GM19455 (cell line): ENCODE measurements around the gene RER1.
"Not testable (repeated sequence)": the region's sequence is repeated elsewhere in the genome, so short reads cannot be mapped to it uniquely, and the experiment has no call there.

ENCODE experiments used
- ATAC-seq: cut with Tn5 transposase; IDR thresholded peaks from one replicate; pipeline ENCODE4 v1.9.1; 2021; ENCODE audit not compliant: unreplicated experiment

RER1 gene

DNA sequence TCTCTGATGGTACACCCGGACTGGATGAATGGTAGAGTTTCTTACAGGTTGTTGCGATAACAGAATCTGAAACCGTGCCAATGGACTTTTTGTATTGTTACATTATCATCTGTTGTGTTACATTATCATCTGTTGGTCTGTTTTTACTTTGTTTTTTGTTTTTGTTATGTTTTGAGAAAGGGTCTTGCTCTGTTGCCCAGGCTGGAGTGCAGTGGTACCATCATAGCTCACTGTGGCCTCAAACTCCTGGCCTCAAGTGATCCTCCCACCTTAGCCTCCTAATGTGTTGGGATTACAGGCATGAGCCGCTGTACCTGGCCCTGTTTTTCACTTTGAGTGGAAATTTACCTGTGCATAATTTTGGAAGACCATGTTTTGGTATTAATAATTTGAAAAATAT lies 30.9 kb downstream of the RER1 start:
- no peak for ATAC-seq

DNA sequence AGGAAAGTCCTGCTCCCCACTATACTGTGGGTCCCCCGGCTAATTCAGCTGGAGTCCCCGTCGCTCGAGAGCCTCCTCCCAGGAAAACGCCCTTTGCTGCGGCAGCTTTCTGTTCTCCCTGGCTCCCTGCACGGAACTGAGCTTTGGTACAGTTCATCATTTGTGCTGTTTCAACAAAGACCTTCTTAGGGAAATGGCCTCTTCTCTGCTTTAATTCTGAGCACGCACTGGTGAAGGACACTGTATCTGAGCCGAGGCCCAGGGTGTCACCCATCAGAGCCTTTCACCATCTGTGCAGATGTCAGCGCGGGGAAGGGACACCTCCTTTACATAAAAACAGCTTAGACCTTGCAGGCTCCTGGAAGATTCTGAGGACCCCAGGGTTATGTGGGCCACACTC lies 34.3 kb downstream of the RER1 start:
- no peak for ATAC-seq

DNA sequence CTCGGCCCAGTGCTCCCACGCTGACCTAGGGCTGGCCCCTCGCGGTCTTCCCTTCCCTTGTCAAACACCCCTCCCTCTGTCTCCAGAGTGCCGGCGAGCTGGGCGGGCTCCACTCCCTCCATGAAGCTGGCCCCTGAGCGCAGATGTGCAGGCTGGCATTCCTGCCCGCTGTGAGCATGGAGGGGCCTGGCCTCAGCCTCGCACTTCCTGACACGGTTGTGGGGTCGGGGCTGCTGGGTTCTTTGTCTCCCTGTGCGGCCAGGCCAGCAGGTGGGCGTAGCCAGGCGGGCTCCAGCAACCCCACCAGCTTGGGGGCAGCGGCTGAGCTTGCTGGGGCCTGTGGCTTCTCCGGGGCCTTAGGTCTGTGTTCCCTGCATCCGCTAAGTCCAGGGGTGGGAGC lies 34.9 kb downstream of the RER1 start:
- no peak for ATAC-seq

DNA sequence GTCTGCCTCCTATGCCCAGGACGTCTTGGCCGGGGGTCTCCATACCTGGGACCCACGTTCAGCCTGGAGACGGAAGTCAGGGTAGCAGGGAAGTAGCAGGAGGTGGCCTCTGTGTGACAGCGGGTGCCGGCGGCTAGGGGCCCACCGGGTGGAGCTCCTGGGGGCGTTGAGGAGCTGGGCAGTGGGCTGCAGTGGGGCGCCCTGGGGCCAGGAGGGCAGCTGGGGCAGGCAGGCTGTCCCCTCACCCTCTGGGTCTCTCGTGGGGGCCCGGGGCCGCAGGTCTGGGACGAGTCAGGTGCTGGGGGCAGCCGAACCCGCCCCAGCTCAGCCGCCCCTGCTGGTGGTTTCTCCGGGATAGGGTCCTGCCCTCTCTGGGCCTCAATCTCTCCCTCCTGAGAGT lies 35.4 kb downstream of the RER1 start:
- no peak for ATAC-seq

DNA sequence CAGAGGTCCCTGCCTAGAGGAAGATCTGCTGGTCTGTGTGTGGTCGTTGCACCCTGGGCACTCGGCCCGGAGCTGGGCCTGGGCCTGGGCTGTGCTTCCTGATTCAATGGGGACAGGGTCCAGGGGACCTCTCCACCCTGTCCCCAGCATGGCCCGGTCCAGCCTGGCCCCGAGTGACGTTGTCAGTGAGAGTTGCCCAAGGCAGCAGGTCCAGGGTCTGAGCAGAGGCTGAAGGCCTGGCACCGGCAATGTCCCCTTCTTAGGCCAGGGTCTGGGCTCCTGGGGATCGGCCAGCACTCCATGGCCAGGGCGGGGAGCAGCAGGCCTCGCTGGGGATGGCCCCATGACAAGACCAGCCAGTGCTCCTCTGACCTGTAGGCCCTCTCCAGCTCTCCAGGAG lies 36.3 kb downstream of the RER1 start:
- no peak for ATAC-seq

DNA sequence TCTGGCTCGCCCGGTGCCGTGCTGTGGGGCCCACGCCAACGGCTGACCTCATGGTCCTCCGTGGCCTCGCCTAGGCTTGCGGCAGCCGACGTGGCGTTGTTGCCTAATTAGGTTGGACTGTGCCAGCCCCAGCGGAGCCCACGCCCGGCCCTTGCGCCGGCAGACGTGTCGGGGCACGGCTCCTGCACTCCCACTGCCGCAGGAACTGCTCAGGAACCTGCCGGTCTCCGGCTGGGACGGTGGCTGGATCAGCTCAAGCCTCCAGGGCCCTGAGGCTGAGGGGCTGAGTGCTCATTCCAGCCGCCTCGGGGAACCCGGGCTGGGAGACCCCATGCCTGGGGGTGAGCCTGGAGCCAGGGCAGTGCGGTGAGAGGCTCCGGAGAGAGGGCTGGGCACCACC lies 36.8 kb downstream of the RER1 start:
- no peak for ATAC-seq

DNA sequence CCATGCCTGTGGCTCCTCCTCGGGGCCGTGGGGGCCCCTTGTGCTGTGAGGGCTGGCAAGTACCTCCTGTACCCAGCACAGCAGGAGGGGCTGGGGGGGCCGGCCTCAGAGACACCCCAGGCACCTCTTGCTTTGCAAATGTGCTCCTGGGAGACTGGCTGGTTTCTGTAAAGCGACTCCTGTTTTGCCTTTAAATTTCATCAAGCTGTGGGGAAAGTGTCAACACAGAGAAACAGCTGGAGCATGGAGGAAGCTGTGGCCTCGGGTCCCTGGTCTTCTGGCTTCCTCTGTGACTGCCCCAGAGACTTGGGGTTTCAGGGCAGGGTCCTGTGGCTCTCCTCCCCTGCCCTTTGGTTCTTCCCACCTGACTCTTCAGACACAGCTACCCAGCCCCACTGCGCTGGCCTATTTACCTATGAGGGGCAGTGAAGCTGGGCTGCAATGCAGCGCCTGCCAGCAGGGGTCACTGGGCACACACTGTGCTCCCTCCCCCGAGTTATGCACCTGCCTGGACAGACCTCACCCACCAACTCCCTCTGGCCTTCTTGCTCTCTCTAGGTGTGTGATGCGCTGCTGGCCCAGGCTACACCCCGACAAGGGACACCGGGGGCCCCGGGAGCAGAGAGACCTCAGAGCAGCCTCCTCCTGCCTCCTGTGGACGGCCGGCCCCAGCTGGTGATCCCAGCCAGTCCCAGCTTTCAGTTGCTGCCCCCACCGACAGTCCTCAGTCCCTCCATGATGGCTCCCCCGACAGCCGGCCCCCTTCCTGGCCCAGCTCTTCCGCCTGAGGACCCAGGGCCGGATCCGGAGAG lies 38.3 kb downstream of the RER1 start:
- ATAC-seq = no peak

DNA sequence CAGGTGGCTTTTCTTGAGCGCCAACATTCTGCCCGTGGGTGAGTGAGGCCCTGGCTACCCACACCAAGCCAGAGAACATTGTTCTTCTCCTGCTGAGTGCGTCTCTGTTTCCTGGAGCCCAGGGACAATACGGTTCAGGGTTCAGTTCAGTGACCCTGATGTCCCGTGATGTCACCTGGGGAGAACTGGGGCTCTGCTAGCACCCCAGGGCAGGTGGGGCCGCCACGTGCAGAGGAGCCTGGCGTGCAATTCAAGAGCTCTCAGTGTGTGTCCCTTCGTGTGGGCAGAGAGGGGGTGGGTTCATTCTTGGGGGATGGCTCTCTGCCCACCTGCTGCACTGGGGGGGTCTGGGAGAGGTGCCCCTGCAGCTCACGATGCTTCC lies 38.9 kb downstream of the RER1 start:
- no peak for ATAC-seq

DNA sequence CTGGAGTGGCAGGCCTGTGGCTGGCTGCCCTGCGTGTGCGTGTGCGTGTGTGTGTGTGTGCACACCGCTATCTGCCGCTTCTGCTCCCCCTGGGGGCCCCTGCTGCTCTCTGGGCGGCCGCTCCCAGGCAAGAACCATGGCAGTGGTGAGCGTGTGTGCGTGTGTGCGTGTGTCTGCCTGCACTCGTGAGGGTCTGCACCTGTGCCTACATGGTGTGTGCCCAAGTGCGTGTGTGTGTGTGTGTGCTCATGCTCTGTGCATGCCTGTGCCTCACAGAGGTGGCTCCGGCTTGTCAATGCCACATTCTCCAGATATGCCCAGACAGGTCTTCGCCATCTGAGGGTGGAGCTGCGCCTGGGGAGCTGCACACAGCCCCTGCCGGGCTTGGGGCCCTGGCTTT lies 39.5 kb downstream of the RER1 start:
- ATAC-seq = no peak

DNA sequence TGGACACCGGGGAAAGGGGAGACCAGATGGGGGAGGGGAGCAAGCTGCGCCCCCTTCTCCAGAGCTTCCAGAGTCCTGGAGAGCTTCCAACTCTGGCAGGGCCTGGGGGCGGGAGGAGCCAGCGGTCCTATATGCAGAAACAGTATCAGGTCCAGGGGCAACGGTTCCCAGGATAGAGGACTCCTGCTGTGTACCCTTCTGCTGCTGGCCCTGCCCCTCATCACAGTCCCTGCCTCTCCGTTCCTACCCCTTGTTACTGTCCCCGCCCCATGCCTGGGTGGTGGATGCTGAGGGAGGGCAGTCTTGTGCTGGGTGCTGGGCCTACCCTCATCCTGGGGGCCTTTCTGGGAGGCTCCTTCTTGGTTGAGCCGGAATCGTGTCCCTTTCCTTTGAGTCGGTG lies 39.9 kb downstream of the RER1 start:
- ATAC-seq = no peak

DNA sequence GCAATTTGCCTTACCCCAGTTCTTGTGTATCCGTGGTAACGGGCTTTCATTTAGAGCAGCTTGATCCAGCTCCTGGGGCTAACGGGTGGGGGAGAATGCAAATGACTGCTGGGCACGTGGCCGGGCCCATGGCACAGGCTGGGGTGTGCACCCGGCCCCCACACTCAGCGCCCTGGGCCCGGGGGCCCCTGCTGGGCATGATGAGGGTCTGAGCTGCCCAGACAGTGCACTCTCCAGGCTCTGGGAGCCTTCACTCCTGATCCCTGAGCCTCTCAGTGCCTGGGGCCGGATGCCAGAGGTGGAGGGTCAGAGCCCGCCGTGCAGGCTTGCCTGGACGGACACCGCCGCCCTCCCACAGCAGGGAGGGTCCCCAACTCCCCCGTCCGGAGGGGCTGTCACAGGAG lies 40.8 kb downstream of the RER1 start:
- ATAC-seq = no peak

DNA sequence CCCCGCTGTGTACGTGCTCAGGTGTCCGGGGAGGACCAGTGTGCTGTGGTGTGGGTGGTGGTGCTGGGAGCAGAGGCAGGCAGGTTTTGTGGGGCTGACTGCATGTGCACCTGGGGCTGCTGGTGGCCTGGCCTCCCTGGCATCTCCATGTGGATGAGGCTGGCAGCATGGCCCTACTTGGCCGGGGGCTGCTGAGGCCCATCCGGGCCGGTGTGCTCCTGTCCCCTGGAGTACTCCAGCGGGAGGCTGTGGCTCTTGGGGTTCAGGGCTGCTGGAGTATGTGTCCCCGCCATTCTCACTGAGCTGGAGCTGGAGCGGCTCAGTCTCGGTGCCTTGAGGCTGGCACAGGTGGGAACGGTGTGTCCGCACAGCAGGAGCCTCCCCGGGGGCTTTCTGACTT lies 41.6 kb downstream of the RER1 start:
- ATAC-seq = no peak

DNA sequence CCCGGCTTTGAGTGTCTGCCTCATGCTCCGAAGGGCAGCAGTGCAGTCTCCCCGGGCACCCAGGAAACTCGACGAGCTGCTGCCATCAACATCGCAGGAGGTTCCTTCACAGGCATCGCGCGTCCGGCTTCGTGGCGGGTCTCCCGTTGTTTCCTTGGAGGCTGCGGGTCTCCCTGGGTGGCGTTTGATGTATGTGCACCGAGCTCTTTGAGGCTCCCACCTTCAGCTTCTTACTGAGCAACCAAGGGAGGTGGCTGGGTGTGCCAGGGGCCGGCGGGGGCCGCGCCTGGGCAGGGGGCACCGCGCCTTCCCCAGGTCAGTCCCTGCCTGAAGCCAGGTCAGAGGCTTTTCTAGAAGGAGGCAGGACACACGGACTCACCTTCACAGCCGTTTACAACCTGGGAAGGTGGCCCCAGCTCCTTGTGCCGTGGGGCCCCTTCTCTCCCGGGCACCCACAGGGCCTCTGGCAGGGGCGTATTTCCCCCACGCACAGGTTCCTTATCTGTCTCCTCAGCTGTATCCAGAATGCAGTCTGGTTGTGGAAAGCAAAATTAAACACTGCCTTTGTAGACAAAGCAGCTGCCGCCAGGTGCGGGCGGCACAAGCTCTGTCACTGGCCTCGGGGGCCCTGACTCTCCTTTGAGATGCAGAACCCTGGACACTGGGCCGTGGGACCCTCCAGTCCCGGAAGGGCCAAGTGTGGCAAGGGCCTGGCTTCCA lies 42.5 kb downstream of the RER1 start:
- ATAC-seq = no peak

DNA sequence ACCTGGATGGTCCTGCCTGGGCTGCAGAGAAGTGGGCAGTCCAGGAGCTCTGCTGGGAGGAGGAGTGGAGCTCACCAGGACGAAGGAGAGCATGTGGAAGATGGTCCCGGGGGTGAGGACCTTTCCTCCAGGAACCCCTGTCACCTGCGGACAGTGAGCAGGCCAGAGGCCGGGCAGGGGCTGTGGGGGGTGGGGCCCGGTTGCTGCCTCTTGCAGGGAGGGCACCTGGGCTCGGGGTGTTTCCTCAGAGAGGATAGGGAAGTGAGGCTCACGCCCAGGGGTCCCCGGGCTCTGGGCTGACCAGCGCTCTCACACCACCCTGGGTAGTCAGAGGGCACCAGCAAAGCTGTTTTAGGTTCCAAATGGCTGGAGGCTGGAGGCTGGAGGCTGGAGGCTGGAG lies 43.5 kb downstream of the RER1 start:
- ATAC-seq = no peak

DNA sequence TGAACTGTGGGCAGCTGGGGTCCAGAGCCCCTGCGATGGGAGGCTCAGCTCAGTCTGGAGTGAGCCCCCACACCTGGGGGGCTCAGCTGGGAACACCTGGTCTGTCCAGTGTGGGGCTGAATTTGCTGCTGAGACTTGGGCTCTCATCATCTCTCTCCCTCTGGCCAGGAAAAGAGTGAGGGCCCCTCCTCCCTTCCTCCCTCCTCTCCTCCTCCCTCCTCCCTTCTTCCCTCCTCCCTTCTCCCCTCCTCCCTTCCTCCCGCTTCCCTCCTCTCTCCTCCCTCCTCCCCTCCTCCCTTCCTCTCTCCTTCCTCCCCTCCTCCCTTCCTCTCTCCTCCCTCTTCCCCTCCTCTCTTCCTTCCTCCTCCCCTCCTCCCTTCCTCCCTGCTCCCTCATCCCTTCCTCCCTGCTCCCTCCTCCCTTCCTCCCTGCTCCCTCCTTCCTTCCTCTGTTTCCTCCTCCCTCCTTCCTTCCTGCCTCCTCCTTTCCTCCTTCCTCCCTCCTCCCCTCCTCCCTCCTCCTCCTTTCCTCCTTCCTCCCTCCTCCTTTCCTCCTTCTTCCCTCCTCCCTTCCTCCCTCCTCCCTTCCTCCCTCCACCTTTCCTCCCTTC lies 44.2 kb downstream of the RER1 start:
- no peak for ATAC-seq

DNA sequence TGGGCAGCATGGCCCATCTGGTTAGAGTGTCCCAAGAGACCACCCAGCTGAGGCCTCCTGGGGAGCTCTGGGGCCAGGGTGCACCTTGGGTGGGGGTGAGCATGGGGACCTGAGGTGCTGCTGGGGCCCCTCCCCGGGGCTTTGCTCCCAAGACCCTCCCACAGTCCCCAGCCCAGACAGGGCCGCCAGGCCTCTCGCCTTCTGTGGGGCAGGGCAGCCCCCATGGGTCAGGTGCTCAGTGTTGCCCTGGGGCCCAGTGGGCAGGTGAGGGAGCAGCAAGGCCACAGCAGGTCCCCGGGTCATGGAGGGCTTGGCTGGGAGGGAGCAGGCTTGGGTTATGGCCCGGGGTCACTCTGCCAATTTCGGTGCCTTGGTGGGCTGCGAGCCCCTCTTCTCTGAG lies 45.2 kb downstream of the RER1 start:
- ATAC-seq = no peak

DNA sequence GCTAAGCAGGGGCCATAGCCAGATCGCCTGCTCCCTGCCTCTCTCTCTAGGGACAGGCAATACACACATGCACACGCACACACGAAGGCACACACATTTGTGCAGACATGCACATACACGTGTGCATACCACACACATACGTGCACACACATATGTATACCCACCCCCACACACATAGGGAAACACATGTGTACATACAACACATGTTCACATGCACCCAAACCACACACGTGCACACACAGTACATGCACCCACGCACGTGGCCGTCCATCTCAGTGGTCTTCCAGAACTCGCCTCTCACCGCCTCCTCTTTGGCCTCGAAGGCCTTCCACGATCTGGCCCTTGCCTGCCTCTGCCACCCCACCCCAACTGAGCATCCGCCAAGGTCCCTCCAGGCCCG lies 46.0 kb downstream of the RER1 start:
- ATAC-seq = no peak

DNA sequence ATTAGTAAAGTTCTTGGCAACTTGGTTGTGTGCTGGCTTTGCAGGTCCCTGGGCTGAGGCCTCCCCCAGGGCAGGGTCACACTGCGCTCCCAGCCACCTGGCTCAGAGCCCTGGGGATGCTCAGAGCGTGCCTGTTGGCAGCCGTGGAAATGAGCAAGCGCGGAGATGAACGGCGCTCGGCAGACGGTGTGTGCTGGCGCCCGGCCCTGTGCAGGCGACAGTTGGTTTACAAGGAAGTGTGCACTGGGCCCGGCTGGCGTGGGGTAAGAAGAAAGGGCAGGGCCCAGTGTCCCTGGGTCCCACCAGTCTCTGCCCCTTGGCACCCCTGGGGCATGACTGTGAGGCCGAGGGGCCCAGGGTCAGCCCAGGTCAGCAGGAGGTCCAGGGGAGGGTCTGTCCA lies 46.4 kb downstream of the RER1 start:
- no peak for ATAC-seq

DNA sequence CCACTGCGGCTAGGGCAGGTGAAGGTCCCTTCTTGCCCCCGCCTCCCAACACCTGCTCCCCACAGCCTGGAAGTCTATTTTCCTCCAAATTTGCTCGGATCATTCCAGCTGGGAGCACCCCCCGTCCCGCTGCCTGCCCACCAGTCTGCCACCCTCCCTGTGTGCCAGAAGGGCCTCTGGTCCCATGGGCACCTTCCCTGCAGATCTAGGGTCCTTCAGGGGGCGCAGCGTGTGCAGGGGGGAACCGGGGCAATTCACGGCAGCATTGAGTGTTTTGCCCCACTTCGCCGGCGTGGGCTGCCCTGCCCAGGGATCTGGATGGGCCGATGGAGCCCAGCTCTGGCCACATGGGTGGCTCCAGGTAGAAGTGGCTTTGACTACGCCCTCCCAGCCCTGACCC lies 47.0 kb downstream of the RER1 start:
- no peak for ATAC-seq

DNA sequence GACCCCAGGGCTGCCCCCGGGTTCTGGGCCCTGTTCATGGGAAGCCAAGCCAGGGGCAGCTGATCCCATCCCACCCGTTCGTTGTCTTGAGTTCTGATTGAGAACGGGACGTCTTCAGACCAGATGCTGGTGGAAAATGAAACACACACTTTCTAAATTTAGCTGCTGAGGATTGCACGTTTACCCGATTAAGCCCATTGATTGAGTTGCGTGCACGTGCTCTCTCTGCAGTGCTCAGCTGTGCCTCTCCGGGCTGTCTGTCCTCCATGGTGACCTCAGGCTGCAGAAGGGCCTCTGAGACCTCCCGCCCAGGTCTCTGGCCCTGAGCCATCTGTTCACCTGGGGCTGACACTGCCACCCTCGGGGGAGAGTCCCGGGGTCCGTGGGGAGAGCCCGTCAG lies 47.7 kb downstream of the RER1 start:
- ATAC-seq = no peak

DNA sequence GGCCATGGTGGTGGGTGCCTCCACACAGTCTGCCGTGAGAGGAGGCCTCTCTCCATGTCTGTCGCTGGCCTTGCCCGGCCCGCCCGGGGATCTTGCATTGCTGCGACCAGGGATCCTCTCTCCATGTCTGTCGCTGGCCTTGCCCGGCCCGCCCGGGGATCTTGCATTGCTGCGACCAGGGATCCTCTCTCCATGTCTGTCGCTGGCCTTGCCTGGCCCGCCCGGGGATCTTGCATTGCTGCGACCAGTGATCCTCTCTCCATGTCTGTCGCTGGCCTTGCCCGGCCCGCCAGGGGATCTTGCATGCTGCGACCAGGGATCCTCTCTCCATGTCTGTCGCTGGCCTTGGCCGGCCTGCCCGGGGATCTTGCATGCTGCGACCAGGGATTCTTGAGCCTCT lies 48.7 kb downstream of the RER1 start:
- not testable (repeated sequence) for ATAC-seq

DNA sequence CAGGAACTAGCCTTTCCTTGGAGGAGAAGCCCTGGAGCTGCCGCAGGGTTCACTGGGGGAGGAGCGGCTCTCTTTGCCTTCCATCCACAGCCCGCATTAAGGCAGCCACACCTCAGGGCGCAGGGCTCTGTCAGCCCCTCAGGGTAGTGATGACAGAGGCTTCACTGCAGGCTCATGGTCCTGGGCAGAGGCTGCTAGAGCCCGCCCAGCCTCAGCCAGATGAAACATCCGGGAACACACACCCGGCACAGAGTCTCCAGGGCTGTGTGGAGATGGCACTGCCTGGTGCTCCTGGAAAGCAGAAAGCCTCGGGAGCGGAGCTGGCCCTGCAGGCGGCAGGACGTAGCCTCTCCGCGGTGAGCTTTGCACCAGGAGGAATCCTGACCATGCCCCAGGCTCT lies 50.1 kb downstream of the RER1 start:
- ATAC-seq = no peak
